C4-2B (cell line): ENCODE measurements around the gene COL10A1.

Experiments
- H3K27ac ChIP-seq: fragments of 450-650 bp; 2 replicates; pipeline ENCODE4 v1.5.1; 2017
- CTCF ChIP-seq: fragments of 450-650 bp; conservative IDR thresholded peaks from 2 replicates; pipeline ENCODE4 v1.5.1; 2017; ENCODE audit warnings: mild to moderate bottlenecking
- ZFX ChIP-seq: fragments of 450-650 bp; IDR thresholded peaks from 2 replicates; pipeline ENCODE4 v1.6.1; 2017

Gene COL10A1

GRCh38 chr6:116126032-116126431, at the start of gene COL10A1:
Gene COL10A1 (minus strand): TSS chr6:116126132. CDS start chr6:116125492, 640 bp downstream.
- no peak for TF ChIP-seq CTCF
- TF ChIP-seq ZFX = no peak
- no peak within 1 kb of the TSS for H3K27ac ChIP-seq

- no peak for TF ChIP-seq ZFX
- no peak for TF ChIP-seq CTCF
- no peak overlapping the region for H3K27ac ChIP-seq
Observed at GRCh38 chr6:116175344-116175743, 49.4 kb upstream of the COL10A1 start.

GRCh38 chr6:116173928-116174327, 48.0 kb upstream of the COL10A1 start:
- TF ChIP-seq CTCF (no peak), ZFX (no peak)
- no peak overlapping the region for H3K27ac ChIP-seq

GRCh38 chr6:116170358-116171057, 44.6 kb upstream of the COL10A1 start:
- no peak overlapping the region for H3K27ac ChIP-seq
- no peak for TF ChIP-seq CTCF
- TF ChIP-seq ZFX = no peak

GRCh38 chr6:116169880-116170279, 43.9 kb upstream of the COL10A1 start:
- H3K27ac ChIP-seq = no peak overlapping the region
- TF ChIP-seq ZFX = no peak
- no peak for TF ChIP-seq CTCF

GRCh38 chr6:116168148-116168547, 42.2 kb upstream of the COL10A1 start:
- no peak overlapping the region for H3K27ac ChIP-seq
- TF ChIP-seq CTCF = no peak
- no peak for TF ChIP-seq ZFX

- no peak for TF ChIP-seq ZFX
- no peak for TF ChIP-seq CTCF
- no peak overlapping the region for H3K27ac ChIP-seq
Observed at GRCh38 chr6:116166369-116166768, 40.4 kb upstream of the COL10A1 start.
